Stimulated activated CD4-positive, alpha-beta T cell treated with anti-CD3 and anti-CD28 coated beads, Interleukin-1b, Interleukin-23, amount 100 ng/mL, for 48 hours (primary cell): ENCODE measurements around the gene MBNL1.
"Not testable (repeated sequence)": the region's sequence is repeated elsewhere in the genome, so short reads cannot be mapped to it uniquely, and the experiment has no call there.

Source experiments
- DNase-seq: peaks from one replicate; pipeline ENCODE4 v3.0.0-alpha.2; 2020

Gene MBNL1

DNA sequence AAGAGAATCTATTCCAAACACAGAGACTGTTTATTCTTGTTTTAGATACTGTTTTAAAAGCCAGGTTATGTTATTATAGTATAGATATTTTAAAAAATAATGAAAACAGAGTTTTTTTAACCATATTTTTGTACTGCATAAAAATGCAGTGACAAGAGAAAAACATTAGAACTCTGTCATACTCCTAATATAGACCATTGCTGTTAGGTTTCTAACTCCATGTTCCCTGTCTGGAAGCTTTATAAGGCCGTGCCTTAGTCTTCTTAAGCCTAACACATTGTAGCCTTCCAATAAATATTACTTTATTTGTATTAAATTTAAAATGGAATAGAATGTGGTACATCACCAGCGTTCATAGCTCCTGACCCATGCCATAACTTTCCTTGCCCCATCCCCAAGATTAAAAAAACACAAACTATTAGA is 53.2 kb downstream of the MBNL1 start:
- no peak for DNase-seq

DNA sequence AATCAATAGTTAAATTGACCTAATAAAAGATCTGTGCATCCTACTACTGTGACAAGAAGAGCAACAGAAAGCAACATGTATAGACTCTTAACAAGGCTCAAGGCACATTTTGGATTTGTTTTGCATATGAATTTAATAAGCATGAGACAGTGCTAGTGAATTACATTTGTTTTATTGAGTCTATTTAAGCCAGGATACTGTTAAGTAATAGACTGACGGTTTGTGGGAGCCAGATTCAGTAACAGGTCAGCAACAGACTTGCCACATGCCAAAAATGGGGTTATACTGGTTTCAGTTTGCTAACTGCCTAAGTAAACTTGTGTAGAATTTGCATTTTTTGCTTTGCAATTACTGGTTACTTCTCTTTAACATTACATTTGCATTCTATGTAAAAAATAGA is 54.0 kb downstream of the MBNL1 start:
- no peak for DNase-seq

DNA sequence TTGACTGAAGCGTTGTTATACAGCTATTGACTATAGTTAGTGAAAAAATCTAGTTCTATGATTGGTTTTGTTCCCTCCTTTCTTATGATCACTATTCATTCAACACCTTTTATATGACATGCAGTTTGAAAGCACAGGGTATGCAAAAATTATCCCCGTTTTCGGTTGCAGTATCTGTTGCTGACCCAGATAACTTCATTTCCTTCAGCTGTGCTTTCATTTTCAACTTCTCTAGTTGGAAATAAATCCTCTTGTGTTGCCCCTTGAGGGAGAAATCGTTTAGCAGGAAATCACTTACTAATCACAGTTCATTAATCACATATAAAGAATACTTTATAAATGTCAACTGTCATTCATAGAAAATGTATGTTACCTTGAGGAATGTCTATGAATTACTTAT is 55.1 kb downstream of the MBNL1 start:
- DNase-seq, result no peak

DNA sequence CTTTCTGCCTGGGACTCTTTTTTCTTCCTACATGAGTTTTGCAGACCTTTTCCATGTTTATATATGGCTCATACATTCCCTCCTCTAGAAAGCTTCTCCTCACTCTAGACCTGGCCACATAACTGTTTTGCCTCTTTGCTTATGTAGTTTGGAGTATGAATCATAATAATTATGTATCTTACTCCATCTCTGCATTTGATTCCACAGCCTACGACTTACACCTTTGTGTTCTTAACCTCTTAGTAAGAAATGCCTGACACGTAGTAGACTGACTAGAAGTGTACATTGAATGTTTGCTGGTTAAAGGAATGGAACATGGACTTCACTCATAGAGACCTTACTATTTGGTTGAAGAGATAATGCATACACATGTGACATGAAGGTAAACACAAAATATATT is 56.4 kb downstream of the MBNL1 start:
- no peak for DNase-seq

DNA sequence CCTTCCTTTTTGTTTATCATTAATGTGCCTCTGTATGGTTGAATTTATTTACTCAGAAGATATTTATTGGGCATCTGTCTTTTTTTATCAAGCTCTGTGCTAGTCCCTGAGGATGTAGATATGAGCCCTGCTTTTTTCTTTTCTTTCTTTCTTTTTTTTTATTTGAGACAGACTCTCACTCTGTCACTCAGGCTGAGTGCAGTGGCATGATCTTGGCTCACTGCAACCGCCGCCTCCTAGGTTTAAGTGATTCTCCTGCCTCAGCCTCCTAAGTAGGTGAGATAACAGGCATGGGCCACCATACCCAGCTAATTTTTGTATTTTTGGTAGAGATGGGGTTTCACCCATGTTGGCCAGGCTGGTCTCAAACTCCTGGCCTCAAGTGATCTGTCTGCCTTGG is 58.5 kb downstream of the MBNL1 start:
- DNase-seq, result no peak

DNA sequence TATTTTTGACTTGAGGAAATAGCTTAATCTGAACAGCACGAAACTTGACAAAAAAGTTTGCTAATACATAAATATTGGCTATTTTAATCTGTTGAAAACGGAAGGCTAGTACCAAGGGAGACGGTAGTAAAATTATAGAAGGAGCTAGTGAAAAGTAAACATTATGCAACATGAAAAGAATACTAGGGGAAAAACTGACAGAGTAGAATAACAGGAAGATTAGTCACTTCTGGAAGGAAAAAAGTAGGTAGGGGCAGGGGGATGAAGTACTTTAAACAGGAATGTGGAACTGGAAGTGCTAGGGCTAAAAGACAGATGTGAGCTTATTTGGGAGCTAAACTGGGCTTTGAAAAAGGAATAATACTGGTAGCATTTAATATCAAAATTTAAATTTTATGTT is 60.1 kb downstream of the MBNL1 start:
- no peak for DNase-seq

DNA sequence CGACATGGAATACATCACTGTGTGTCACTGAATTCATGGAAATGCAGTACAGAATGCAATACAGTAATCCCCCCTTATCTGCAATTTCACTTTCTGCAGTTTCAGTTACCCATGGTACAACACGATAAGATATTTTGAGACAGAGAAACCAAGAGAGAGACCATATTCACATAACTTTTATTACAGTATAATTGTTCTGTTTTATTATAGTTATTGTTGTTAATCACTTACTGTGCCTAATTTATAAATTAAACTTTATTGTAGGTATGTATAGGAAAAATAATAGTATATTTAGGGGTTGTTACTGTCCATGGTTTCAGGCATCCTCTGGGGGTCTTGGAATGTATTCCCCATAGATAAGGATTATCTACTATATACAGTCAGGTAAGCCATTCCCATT is 61.8 kb downstream of the MBNL1 start:
- DNase-seq, result no peak

DNA sequence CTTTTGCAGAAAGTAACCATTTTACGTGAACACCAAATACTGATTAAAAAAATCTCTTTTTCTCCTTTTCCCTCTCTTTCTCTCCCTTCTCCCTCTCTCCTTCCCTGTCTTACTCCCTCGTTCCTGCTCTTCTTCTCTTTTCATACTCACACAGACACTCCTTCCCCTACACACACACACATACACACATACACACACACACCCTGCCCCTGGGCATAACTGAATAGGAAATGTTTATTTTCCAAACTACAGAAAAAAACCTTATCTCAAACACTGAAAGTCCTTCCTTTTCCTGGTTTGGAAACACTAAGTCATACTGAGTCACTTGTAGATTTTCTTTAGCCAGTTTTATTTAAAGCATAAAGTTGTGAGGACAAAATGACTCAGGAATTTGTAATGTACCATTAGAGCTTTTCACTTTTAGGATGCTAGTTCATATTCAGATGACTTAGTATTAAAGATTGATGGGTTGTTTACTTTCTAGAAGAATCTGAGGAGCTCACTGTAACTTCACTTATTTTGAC is 62.4 kb downstream of the MBNL1 start:
- no peak for DNase-seq

DNA sequence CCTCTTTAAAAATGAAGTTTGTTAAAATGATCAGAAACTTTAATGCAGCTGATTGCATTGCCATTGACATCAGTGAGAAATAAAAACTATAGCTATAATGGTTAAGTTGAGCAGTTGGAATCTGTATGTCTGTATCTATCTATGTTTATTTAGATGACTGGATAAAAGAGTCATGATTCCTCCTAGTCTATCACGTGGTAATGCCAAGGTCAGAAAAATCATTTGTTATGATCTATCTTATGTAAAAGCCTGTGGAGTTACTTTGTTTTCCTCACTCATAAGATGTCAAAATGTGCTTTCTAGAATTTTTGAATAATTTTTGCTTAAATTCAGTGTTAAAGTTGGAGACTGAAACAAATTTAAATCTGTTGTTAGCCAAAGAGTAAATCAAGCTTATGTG is 63.3 kb downstream of the MBNL1 start:
- no peak for DNase-seq

DNA sequence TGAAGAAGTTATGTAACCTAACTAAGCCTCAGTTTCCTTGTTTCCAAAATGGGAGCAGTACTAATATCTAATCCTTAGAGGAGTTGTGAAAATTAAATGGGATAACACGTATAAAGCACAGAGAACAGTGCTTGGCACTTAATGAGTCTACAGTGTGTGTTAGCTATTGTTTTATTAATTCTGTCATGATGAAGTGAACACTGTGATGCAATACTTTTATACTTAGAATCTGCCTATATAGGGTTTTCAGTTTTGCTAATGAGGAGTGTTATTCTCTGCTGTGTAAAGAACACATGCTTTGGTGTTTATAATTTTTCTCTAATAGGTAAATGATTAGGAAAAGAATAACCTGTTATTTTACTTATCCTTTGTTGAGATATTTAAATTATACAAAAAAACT is 65.2 kb downstream of the MBNL1 start:
- no peak for DNase-seq

DNA sequence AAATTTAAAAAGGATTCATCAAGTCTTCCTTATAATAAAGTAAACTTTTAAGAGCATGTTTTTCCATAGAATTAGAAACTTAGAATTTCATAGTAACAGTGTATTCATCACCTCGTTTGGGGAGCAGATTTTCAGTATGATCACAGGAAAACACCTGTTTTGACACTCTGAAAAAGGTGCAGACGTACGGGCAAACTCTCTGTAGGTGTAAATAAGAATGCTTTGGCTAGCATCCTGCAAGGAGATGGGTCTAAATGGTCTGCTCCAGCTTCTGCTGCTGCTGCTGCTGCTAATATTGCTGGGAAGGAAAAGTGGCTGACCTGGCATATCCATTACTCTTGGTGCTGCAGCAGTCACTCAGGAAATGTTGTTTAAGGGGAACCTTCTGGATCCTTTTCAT is 66.0 kb downstream of the MBNL1 start:
- DNase-seq, result no peak

DNA sequence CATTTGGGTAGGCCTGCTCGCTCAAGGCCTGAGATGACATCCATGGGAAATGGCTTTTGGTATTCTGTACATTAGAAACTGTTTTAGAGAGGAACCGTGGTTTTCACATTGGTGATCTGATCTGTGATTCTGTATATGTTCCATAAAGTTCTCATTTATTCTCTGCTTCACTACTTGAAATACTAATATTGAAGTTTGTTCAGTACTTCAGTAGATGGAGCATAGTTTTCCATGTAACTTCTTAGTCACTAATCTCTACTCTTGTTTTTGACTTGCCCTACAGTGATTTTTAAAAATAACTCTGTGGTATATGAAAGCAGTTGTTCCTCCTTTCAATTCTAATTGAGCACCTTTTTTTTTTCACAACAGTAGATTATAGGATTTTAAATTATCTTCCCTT is 66.5 kb downstream of the MBNL1 start:
- DNase-seq, result no peak

DNA sequence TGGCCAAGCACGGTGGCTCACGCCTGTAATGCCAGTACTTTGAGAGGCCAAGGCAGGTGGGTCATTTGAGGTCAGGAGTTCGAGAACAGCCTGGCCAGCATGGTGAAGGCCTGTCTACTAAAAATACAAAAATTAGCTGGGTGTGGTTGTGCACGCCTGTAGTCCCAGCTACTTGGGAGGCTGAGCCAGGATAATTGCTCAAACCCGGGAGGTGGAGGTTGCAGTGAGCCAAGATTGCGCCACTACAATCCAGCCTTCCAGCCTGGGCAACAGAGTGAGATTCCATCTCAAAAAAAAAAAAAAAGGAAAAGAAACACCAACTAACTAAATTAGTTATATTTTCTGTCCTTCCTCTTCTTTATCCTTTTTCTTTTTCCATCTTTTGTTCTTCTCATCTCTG is 68.6 kb downstream of the MBNL1 start:
- not testable (repeated sequence) for DNase-seq

DNA sequence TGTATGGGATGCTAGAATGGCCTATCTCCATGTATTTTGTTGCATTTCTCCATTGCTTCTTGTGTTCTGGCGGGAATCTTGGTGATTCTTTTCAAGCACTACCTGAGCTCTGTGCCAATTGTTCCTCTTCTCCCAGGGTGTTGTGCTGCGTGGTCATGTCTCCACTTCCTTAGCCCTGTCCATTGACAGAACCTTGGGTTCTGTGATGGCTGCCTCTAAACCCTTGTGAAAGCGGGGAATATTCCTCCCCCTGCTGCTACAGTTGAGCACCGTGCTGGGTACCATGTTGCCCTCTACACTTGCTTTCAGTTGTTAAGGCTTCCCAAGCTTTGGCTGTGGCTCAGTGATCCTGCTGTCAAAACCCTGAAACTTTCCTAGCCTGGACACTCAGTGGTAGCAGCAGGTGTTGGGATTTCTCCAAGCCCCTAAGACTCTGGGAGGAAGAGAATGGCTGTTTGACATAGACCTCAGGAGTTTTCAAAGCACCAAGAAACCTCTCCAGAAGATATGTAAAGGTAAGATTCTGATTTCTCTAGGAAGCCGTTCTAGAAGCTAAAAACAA is 69.5 kb downstream of the MBNL1 start:
- DNase-seq, result no peak

DNA sequence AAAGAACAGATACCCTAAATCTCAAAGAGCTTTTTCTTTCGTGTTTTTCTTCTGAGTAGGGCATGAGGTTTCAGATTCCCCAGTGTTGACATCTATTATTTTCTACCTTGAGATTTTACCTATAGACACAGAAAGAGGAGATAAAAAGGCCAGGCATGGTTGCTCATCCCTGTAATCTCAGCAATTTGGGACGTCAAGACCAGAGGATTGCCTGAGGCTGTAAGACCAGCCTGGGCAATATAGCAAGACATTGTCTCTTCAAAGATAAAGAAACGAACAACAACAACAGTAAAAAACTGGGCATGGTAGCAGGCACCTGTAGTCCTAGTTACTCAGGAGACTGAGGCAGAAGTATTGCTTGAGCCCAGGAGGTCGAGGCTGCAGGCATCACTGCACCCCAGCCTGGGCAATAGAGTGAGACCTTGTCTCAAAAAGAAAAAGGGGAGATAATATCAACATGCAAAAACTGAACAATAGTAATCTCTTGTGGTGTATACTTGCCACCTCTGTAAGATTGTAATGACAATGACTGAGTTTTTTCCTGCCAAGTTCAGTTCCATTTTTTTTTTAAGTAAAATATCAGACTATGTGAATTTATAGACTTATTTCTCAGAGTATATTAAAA is 71.3 kb downstream of the MBNL1 start:
- DNase-seq, result no peak

DNA sequence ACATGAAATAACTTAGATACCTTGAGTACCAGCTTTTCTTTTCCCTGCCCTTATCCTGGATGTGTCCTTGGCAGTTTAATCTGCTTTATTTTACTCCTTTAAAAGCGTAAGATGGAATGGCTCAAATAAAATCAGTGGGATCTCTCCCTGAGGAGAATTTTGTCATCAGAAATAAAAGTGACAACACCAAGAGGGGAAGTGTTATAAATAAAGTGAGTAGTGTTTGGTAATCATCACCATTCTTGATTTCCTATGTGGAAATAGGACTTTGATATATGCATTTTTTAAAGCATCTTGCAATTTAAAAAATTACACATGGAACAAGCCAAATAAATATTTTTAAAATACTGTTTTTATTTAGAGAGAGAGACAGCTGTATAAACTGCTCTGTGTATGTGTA is 76.5 kb downstream of the MBNL1 start:
- no peak for DNase-seq

DNA sequence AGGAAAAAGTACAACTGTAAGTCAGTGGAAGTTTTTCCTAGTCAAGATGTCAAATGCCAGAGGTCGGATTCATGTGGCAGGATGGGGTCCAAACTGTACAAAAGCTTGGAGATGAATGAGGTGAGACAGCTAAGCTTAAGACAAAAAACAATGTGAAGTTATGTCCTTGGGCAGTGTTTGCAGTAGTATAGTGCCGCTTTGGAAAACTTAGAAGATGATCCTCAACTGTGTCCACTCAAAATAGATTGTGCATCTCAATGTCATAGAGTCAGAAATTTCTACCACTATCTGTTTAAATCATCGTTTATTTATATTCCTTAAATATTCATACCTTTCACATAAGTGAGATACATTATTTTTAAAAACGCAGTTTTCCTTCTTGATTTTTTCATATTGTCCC is 77.3 kb downstream of the MBNL1 start:
- no peak for DNase-seq

DNA sequence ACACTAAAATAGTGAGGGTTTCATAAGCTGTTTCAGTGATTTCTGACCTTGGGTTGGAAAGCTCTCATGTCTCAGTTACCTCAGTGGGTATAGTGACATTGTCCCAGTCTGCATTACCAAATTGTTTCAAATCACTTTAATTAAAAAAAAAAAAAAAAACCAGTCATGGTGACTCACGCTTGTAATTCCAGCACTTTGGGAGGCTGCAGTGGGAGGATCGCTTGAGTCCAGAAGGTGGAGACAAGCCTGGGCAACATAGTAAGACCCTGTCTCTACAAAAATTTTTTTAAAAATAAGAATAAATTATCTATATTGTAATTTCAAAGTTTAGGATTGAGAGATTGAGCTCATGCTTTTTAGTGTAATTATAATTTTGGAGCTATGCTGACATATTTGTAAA is 78.0 kb downstream of the MBNL1 start:
- DNase-seq, result no peak

DNA sequence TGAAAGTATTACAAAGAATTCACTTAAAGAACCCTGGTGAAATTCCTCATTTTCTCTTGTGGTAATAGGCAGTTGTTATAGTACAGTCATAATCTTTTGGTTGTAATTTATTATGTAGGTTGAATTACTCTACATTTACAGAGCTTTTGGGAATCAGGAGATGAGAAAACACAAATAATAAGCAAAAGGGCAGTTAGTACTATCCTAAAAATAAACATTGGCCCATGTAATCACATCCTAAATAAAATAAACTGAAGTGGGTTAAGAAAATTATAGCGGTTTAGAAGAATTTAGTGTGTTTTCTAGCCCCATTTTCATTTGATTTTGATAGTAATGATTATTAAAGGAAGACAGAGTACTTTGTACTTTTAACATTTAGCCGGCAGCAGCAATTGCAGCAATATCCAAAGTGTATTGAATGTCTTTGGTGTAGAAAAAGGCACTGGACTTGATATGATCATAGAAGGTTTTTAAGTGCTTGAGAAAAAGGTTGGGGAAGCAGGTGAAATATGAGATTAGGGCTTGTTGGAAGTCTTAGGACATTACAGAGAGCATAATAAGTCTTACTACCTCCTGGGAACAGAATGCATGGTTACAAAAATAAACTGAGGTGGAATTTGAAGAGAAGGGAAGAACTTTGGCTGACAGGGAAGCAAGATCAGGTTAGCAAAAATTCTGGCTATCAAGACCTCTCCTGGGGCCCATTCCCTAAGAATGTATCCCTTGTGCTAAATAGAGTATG is 79.9 kb downstream of the MBNL1 start:
- no peak for DNase-seq

DNA sequence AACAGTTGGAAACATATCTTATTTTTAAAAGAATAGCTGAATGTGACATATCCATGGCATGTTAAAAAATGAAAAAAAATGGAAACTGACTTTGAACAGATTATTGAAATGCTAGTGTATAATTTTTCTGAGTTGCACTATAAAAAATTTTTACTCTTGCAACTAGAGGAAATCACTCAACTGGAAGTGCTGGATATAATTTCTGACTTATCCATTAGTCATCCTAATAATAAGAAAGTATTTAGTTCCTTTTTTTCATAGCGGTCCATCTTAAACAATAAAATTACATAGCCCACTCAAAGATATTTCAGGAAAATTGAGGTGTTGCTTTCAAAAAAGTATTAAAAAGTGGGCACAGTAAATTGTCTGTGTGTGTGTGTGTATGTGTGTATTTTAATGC is 80.7 kb downstream of the MBNL1 start:
- DNase-seq, result no peak

DNA sequence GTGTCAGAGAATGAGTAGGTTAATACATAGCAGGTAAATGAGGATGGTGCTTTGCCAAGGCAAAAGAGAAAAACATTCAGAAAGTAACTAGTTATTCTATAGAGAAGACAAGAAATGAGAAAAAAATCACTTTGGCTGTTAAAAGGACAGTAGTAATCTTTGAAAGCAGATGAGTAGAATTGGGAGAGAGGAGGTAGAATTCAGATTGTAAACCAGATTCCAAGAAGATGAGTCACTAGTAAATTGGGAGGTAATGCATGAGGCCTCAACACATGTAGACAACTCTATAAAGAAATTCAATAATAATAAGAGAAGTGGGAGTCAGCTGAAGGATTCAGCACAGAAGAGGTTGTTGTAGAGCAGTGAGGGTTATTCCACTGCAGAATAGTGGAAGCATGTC is 81.4 kb downstream of the MBNL1 start:
- no peak for DNase-seq

DNA sequence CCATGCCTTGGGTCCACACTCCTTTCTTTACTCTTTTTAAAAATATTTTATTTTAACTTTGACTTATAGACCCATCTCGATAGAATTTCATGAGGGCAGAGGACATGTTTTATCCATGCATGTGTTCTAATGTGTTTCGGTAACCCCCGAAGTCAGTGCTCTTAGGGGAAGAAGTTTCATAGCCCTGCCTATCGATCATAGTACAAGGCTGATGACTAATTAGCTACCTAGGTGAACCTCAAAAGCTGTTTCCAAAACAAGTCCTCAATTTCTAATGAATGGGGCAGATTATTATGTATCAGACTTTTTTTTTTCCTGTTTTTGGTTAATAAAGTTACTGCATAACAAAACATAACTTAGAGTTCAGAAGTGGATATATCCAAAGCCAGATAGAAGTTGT is 82.0 kb downstream of the MBNL1 start:
- no peak for DNase-seq

DNA sequence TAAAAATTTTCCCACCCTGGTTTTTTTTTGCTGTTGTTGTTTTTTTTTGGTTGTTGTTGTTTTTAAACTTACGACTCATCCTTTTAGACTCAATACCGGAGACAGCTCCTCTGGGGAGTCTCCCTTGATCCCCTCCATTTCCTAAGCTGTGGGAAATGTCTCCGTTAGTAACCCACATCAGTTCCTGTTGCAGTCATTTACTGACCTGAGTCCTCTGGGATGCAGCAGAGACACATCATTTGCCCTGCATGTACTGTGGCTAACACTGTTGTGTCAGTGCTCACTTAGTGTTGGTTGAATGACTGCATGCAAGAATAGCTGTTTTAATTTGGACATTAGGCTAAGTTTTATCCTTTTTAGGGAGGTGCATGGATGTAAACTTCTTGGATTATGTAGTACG is 83.8 kb downstream of the MBNL1 start:
- no peak for DNase-seq

DNA sequence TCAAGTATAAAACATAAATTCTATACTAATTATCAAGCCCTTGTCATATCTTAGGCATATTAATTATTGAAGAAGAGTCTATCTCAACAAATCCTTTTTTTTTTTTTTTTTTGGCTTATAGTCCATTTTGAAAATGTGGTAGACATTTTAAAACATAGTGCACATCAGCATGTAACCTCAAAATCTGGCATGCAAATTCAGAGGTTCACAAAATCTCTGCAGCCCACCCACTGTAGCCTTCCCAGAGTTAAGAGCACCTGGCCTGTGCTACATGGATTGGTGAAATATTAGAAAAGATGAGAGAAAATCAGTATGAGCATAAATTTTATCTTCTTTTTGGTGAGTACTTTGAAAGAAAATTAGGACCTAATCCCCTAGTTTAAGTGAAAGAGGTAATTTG is 84.8 kb downstream of the MBNL1 start:
- DNase-seq, result no peak
